Measurements from ENCODE around the gene MXRA8. TPM values are rescaled to one million over a fixed set of nuclear protein-coding genes. Genes with fewer than 3 reads are reported as not detected.

MXRA8 gene
- total RNA-seq, 2 experiments from 2014 or later: 1.6 to 2.9 TPM

- ATAC-seq (ENCODE audit: poor library complexity) (no peak), DNase-seq (no peak)
- TF ChIP-seq CTCF (IDR thresholded peaks at IDR 0.05): no peak
- Histone ChIP-seq H3K27me3 (ENCODE audit: control insufficient read depth in 1 of 2, insufficient read depth in 2 of 2, low read length in 2 of 2) (no peaks in the 10 kb centered on the region), H3K27ac (ENCODE audit: low read depth in 1 of 2, low read length in 2 of 2) (no peak overlapping the region), H3K9me3 (ENCODE audit: control insufficient read depth in 1 of 2, insufficient read depth in 1 of 2, low read length in 2 of 2) (peaks cover 0 to 5% of the 10 kb centered on the region in 2 experiments), H3K36me3 (ENCODE audit: insufficient read depth, low read length) (peaks cover 12% of the 10 kb centered on the region), H3K4me3 (ENCODE audit: low read length) (no peak overlapping the region), H3K4me1 (ENCODE audit: insufficient read depth, low read length) (peaks cover 5% of the 10 kb centered on the region)
- CTCF ChIA-PET: interaction anchor here (0.6 kb wide), 1 partner anchor 307 kb away, joined by 3 read pairs; no protein-coding TSS in a partner anchor
- Mint-ChIP-seq H3K27me3 (no peaks in the 10 kb centered on the region), H3K27ac (no peak overlapping the region), H3K4me3 (no peak overlapping the region), H3K9me3 (no peaks in the 10 kb centered on the region), H3K4me1 (ENCODE audit: low read depth) (no peaks in the 10 kb centered on the region), H3K36me3 (ENCODE audit: low read depth) (no peaks in the 10 kb centered on the region)
- POLR2A ChIA-PET: no interaction called here
- intact Hi-C loops (cut with DNase I, micrococcal nuclease): no loop called here
Observed at GRCh38 chr1:1332031-1332755, 26.2 kb downstream of the MXRA8 start.

- Mint-ChIP-seq H3K27ac (no peak within 1 kb of the TSS), H3K36me3 (ENCODE audit: low read depth) (peaks cover under 1% of the 10 kb centered on the region), H3K4me3 (no peak within 1 kb of the TSS), H3K9me3 (no peaks in the 10 kb centered on the region), H3K27me3 (no peaks in the 10 kb centered on the region), H3K4me1 (ENCODE audit: low read depth) (peaks cover 1% of the 10 kb centered on the region)
- no peak for TF ChIP-seq CTCF (IDR thresholded peaks at IDR 0.05)
- Histone ChIP-seq H3K27me3 (ENCODE audit: control insufficient read depth in 1 of 2, insufficient read depth in 2 of 2, low read length in 2 of 2) (no peaks in the 10 kb centered on the region), H3K27ac (ENCODE audit: low read depth in 1 of 2, low read length in 2 of 2) (no peak within 1 kb of the TSS), H3K4me1 (ENCODE audit: insufficient read depth, low read length) (peaks cover 12% of the 10 kb centered on the region), H3K9me3 (ENCODE audit: control insufficient read depth in 1 of 2, insufficient read depth in 1 of 2, low read length in 2 of 2) (peaks cover 0 to 5% of the 10 kb centered on the region in 2 experiments), H3K4me3 (ENCODE audit: low read length) (no peak within 1 kb of the TSS), H3K36me3 (ENCODE audit: insufficient read depth, low read length) (peaks cover 14% of the 10 kb centered on the region)
- ChIA-PET CTCF (interaction anchor here (0.6 kb wide), 1 partner anchor 308 kb away, joined by 3 read pairs; no protein-coding TSS in a partner anchor), POLR2A (no interaction called here)
- intact Hi-C loops (cut with DNase I, micrococcal nuclease): no loop called here
- DNase-seq (no peak), ATAC-seq (ENCODE audit: poor library complexity) (no peak)
Observed at GRCh38 chr1:1331068-1331965, 27.0 kb downstream of the MXRA8 start, which contains the start of gene TAS1R3. Gene TAS1R3 (plus strand): TSS chr1:1331280. CDS start chr1:1331346, 66 bp downstream.

GRCh38 chr1:1330366-1331067, 27.8 kb downstream of the MXRA8 start:
- Mint-ChIP-seq H3K36me3 (ENCODE audit: low read depth) (peaks cover 6% of the 10 kb centered on the region), H3K27ac (no peak overlapping the region), H3K4me1 (ENCODE audit: low read depth) (peaks cover 9% of the 10 kb centered on the region), H3K9me3 (no peaks in the 10 kb centered on the region), H3K4me3 (no peak overlapping the region), H3K27me3 (no peaks in the 10 kb centered on the region)
- Histone ChIP-seq H3K36me3 (ENCODE audit: insufficient read depth, low read length) (peaks cover 14% of the 10 kb centered on the region), H3K27ac (ENCODE audit: low read depth in 1 of 2, low read length in 2 of 2) (no peak overlapping the region), H3K27me3 (ENCODE audit: control insufficient read depth in 1 of 2, insufficient read depth in 2 of 2, low read length in 2 of 2) (no peaks in the 10 kb centered on the region), H3K4me1 (ENCODE audit: insufficient read depth, low read length) (peaks cover 20% of the 10 kb centered on the region), H3K4me3 (ENCODE audit: low read length) (no peak overlapping the region), H3K9me3 (ENCODE audit: control insufficient read depth in 1 of 2, insufficient read depth in 1 of 2, low read length in 2 of 2) (peaks cover 0 to 5% of the 10 kb centered on the region in 2 experiments)
- intact Hi-C loops (cut with DNase I, micrococcal nuclease): no loop called here
- TF ChIP-seq CTCF (IDR thresholded peaks at IDR 0.05): no peak
- CTCF ChIA-PET: no interaction called here
- DNase-seq: no peak
- ATAC-seq (ENCODE audit: poor library complexity): no peak
- POLR2A ChIA-PET: no interaction called here
